ENCODE data around the gene CCDC43.

- TF ChIP-seq CTCF (IDR thresholded peaks at IDR 0.05): no peak
- TF ChIP-seq, protein P1, sequence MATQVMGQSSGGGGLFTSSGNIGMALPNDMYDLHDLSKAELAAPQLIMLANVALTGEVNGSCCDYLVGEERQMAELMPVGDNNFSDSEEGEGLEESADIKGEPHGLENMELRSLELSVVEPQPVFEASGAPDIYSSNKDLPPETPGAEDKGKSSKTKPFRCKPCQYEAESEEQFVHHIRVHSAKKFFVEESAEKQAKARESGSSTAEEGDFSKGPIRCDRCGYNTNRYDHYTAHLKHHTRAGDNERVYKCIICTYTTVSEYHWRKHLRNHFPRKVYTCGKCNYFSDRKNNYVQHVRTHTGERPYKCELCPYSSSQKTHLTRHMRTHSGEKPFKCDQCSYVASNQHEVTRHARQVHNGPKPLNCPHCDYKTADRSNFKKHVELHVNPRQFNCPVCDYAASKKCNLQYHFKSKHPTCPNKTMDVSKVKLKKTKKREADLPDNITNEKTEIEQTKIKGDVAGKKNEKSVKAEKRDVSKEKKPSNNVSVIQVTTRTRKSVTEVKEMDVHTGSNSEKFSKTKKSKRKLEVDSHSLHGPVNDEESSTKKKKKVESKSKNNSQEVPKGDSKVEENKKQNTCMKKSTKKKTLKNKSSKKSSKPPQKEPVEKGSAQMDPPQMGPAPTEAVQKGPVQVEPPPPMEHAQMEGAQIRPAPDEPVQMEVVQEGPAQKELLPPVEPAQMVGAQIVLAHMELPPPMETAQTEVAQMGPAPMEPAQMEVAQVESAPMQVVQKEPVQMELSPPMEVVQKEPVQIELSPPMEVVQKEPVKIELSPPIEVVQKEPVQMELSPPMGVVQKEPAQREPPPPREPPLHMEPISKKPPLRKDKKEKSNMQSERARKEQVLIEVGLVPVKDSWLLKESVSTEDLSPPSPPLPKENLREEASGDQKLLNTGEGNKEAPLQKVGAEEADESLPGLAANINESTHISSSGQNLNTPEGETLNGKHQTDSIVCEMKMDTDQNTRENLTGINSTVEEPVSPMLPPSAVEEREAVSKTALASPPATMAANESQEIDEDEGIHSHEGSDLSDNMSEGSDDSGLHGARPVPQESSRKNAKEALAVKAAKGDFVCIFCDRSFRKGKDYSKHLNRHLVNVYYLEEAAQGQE (IDR thresholded peaks at IDR 0.05; ENCODE audit: insufficient read depth in 1 of 2, low read depth in 2 of 2, low read length in 1 of 2): no peak
These were observed 43.3 kb downstream of the CCDC43 start for GRCh38 chr17:44646280-44646679.
